Epithelial cell of proximal tubule (primary cell): ENCODE measurements around the gene HACL1. TPM values are rescaled to one million over a fixed set of nuclear protein-coding genes. Genes with fewer than 3 reads are reported as not detected.

ENCODE experiments used
- DNase-seq: peaks from one replicate; pipeline ENCODE4 v3.0.0-alpha.2; 2011; ENCODE audit warnings: low read depth
- H3K4me3 ChIP-seq: 2 replicates; pipeline ENCODE4 v1.5.1; 2011; ENCODE audit warnings: low read depth, mild to moderate bottlenecking, low read length
- CTCF ChIP-seq: conservative IDR thresholded peaks from 2 replicates; pipeline ENCODE4 v1.5.1; 2012; ENCODE audit warnings: low read depth, mild to moderate bottlenecking, low read length
- total RNA-seq: library from RNA; depleted of rRNA; stranded (reverse); fragments of >200 nt; gene quantifications from 2 replicates; pipeline ENCODE4 v1.2.3, GENCODE V29; 2015

Gene HACL1
- total RNA-seq, 1 donor from 2014 or later, result 17.9 TPM

GRCh38 chr3:15645246-15645645 lies 43.9 kb upstream of the HACL1 start:
- DNase-seq, result no peak
- TF ChIP-seq CTCF, result no peak
- no peak overlapping the region for H3K4me3 ChIP-seq

- H3K4me3 ChIP-seq, result no peak overlapping the region
- no peak for TF ChIP-seq CTCF
- DNase-seq, result no peak
These were observed 37.5 kb upstream of the HACL1 start for GRCh38 chr3:15638891-15639262.

GRCh38 chr3:15638193-15638890 lies 37.0 kb upstream of the HACL1 start:
- no peak overlapping the region for H3K4me3 ChIP-seq
- no peak for TF ChIP-seq CTCF
- no peak for DNase-seq

GRCh38 chr3:15637131-15637951 lies 36.0 kb upstream of the HACL1 start:
- no peak for TF ChIP-seq CTCF
- no peak overlapping the region for H3K4me3 ChIP-seq
- DNase-seq, result no peak

GRCh38 chr3:15636028-15636709 lies 34.8 kb upstream of the HACL1 start:
- no peak for TF ChIP-seq CTCF
- H3K4me3 ChIP-seq, result no peak overlapping the region

GRCh38 chr3:15635121-15635661 lies 33.8 kb upstream of the HACL1 start:
- DNase-seq, result no peak
- no peak for TF ChIP-seq CTCF
- no peak overlapping the region for H3K4me3 ChIP-seq

More at GRCh38 chr3:15636028-15636709, 34.8 kb upstream of the HACL1 start:
- DNase-seq, result no peak
